ENCODE measurements around the gene CD300LB. TPM values are rescaled to one million over a fixed set of nuclear protein-coding genes. Genes with fewer than 3 reads are reported as not detected.
"Not testable (repeated sequence)": the region's sequence is repeated elsewhere in the genome, so short reads cannot be mapped to it uniquely, and the experiment has no call there.

CD300LB gene
- polyA plus RNA-seq, 1 donor (not counting 4 experiments of a cell fraction or from before 2014, with no cell fraction given): not detected

- Histone ChIP-seq H3K9me1 (ENCODE audit: control insufficient read depth, extremely low read depth, insufficient read depth, low read length) (no peaks in the 10 kb centered on the region), H4K20me1 (ENCODE audit: control insufficient read depth, extremely low read depth, insufficient read depth, low read length) (no peaks in the 10 kb centered on the region), H3K27ac (ENCODE audit: control insufficient read depth, insufficient read depth, low read length) (no peak overlapping the region), H3K27me3 (ENCODE audit: control insufficient read depth, extremely low read depth, insufficient read depth, low read length) (no peaks in the 10 kb centered on the region), H3K9me3 (ENCODE audit: control insufficient read depth, low read depth, low read length) (no peaks in the 10 kb centered on the region), H3K4me1 (ENCODE audit: control insufficient read depth, extremely low read depth, insufficient read depth, low read length) (no peaks in the 10 kb centered on the region), H3K4me2 (ENCODE audit: control insufficient read depth, extremely low read depth, insufficient read depth, low read depth, low read length) (no peak overlapping the region), H2AFZ (ENCODE audit: control insufficient read depth, low read length) (no peak overlapping the region), H3K79me2 (ENCODE audit: control insufficient read depth, insufficient read depth, low read length) (no peaks in the 10 kb centered on the region), H3K4me3 (ENCODE audit: control insufficient read depth in 2 of 3, extremely low read depth in 1 of 3, insufficient read depth in 2 of 3, low read depth in 1 of 3, low read length in 3 of 3) (no peak overlapping the region), H3K9ac (ENCODE audit: control insufficient read depth, extremely low read depth, insufficient read depth, low read length) (no peak overlapping the region), H3K36me3 (ENCODE audit: control insufficient read depth in 2 of 2, extremely low read depth in 1 of 2, insufficient read depth in 2 of 2, low read length in 2 of 2) (no peaks in the 10 kb centered on the region)
- no peak for TF ChIP-seq EZH2 (IDR thresholded peaks at IDR 0.05; ENCODE audit: low read length)
- TF ChIP-seq CTCF (optimal IDR thresholded peaks at IDR 0.05 in 1 of 3, IDR thresholded peaks at IDR 0.05 in 1 of 3, conservative IDR thresholded peaks at IDR 0.05 in 1 of 3; ENCODE audit: extremely low read depth in 1 of 3, insufficient read depth in 2 of 3, low read length in 3 of 3): no peak
- dilution Hi-C loops (cut with MboI; ENCODE audit: extremely low pct_ligation_motif_present, low sequenced_read_pairs): no loop called here
- FAIRE-seq (no peak), DNase-seq (ENCODE audit: low read depth, low spot score) (no peak)
Observed at GRCh38 chr17:74520790-74521480, 10.3 kb downstream of the CD300LB start.

- Histone ChIP-seq H3K4me3 (ENCODE audit: control insufficient read depth in 2 of 3, extremely low read depth in 1 of 3, insufficient read depth in 2 of 3, low read depth in 1 of 3, low read length in 3 of 3) (no peak overlapping the region), H3K27me3 (ENCODE audit: control insufficient read depth, extremely low read depth, insufficient read depth, low read length) (no peaks in the 10 kb centered on the region), H4K20me1 (ENCODE audit: control insufficient read depth, extremely low read depth, insufficient read depth, low read length) (no peaks in the 10 kb centered on the region), H2AFZ (ENCODE audit: control insufficient read depth, low read length) (no peak overlapping the region), H3K9ac (ENCODE audit: control insufficient read depth, extremely low read depth, insufficient read depth, low read length) (no peak overlapping the region), H3K4me1 (ENCODE audit: control insufficient read depth, extremely low read depth, insufficient read depth, low read length) (no peaks in the 10 kb centered on the region), H3K79me2 (ENCODE audit: control insufficient read depth, insufficient read depth, low read length) (no peaks in the 10 kb centered on the region), H3K36me3 (ENCODE audit: control insufficient read depth in 2 of 2, extremely low read depth in 1 of 2, insufficient read depth in 2 of 2, low read length in 2 of 2) (no peaks in the 10 kb centered on the region), H3K9me3 (ENCODE audit: control insufficient read depth, low read depth, low read length) (no peaks in the 10 kb centered on the region), H3K9me1 (ENCODE audit: control insufficient read depth, extremely low read depth, insufficient read depth, low read length) (no peaks in the 10 kb centered on the region), H3K27ac (ENCODE audit: control insufficient read depth, insufficient read depth, low read length) (no peak overlapping the region), H3K4me2 (ENCODE audit: control insufficient read depth, extremely low read depth, insufficient read depth, low read depth, low read length) (no peak overlapping the region)
- TF ChIP-seq CTCF (optimal IDR thresholded peaks at IDR 0.05 in 1 of 3, IDR thresholded peaks at IDR 0.05 in 1 of 3, conservative IDR thresholded peaks at IDR 0.05 in 1 of 3; ENCODE audit: extremely low read depth in 1 of 3, insufficient read depth in 2 of 3, low read length in 3 of 3) (no peak), EZH2 (IDR thresholded peaks at IDR 0.05; ENCODE audit: low read length) (no peak)
- no peak for FAIRE-seq
- dilution Hi-C loops (cut with MboI; ENCODE audit: extremely low pct_ligation_motif_present, low sequenced_read_pairs): no loop called here
- no peak for DNase-seq (ENCODE audit: low read depth, low spot score)
Observed at GRCh38 chr17:74520016-74520434, 11.2 kb downstream of the CD300LB start.

- dilution Hi-C loops (cut with MboI; ENCODE audit: extremely low pct_ligation_motif_present, low sequenced_read_pairs); H3K27ac ChIP-seq (ENCODE audit: control insufficient read depth, insufficient read depth, low read length); H3K27me3 ChIP-seq (ENCODE audit: control insufficient read depth, extremely low read depth, insufficient read depth, low read length); H3K9ac ChIP-seq (ENCODE audit: control insufficient read depth, extremely low read depth, insufficient read depth, low read length); FAIRE-seq; H4K20me1 ChIP-seq (ENCODE audit: control insufficient read depth, extremely low read depth, insufficient read depth, low read length); H3K4me1 ChIP-seq (ENCODE audit: control insufficient read depth, extremely low read depth, insufficient read depth, low read length); H3K4me2 ChIP-seq (ENCODE audit: control insufficient read depth, extremely low read depth, insufficient read depth, low read depth, low read length); H3K4me3 ChIP-seq (ENCODE audit: control insufficient read depth in 2 of 3, extremely low read depth in 1 of 3, insufficient read depth in 2 of 3, low read depth in 1 of 3, low read length in 3 of 3); DNase-seq (ENCODE audit: low read depth, low spot score); H3K79me2 ChIP-seq (ENCODE audit: control insufficient read depth, insufficient read depth, low read length); H2AFZ ChIP-seq (ENCODE audit: control insufficient read depth, low read length); H3K9me1 ChIP-seq (ENCODE audit: control insufficient read depth, extremely low read depth, insufficient read depth, low read length); H3K36me3 ChIP-seq (ENCODE audit: control insufficient read depth in 2 of 2, extremely low read depth in 1 of 2, insufficient read depth in 2 of 2, low read length in 2 of 2): not testable (repeated sequence)
- H3K9me3 ChIP-seq (ENCODE audit: control insufficient read depth, low read depth, low read length): peaks cover 10% of the 10 kb centered on the region
Observed at GRCh38 chr17:74518413-74518981, 12.8 kb downstream of the CD300LB start.

Measured in keratinocyte (primary cell).